ENCODE measurements around the gene PDPN.

PDPN gene

GRCh38 chr1:13619909-13620308, 36.3 kb downstream of the PDPN start:
- DNase-seq = no peak

- DNase-seq = no peak
Measured at GRCh38 chr1:13620825-13621224, 37.2 kb downstream of the PDPN start.

GRCh38 chr1:13622446-13622845, 38.8 kb downstream of the PDPN start:
- no peak for DNase-seq

GRCh38 chr1:13623021-13623637, 39.5 kb downstream of the PDPN start:
- no peak for DNase-seq

GRCh38 chr1:13624526-13624925, 40.9 kb downstream of the PDPN start:
- no peak for DNase-seq

- no peak for DNase-seq
Measured at GRCh38 chr1:13627127-13627526, 43.5 kb downstream of the PDPN start.

- DNase-seq = no peak
Measured at GRCh38 chr1:13628218-13628617, 44.6 kb downstream of the PDPN start.

- no peak for DNase-seq
Measured at GRCh38 chr1:13628711-13629110, 45.1 kb downstream of the PDPN start.

GRCh38 chr1:13642306-13643004, 58.8 kb downstream of the PDPN start:
- no peak for DNase-seq

- DNase-seq = no peak
Measured at GRCh38 chr1:13643017-13643416, 59.4 kb downstream of the PDPN start.

GRCh38 chr1:13646521-13646920, 62.9 kb downstream of the PDPN start:
- no peak for DNase-seq

- DNase-seq = no peak
Measured at GRCh38 chr1:13651279-13651678, 67.6 kb downstream of the PDPN start.

GRCh38 chr1:13652238-13652637, 68.6 kb downstream of the PDPN start:
- no peak for DNase-seq

- no peak for DNase-seq
Measured at GRCh38 chr1:13661539-13661938, 77.9 kb downstream of the PDPN start.

- no peak for DNase-seq
Measured at GRCh38 chr1:13662493-13662892, 78.9 kb downstream of the PDPN start.

- DNase-seq = no peak
Measured at GRCh38 chr1:13663969-13664368, 80.3 kb downstream of the PDPN start.

GRCh38 chr1:13664451-13664850, 80.8 kb downstream of the PDPN start:
- no peak for DNase-seq

- DNase-seq = no peak
Measured at GRCh38 chr1:13666317-13666716, 82.7 kb downstream of the PDPN start.
